NOMO-1 (cell line): ENCODE measurements around the gene RYR2.

Experiments
- DNase-seq, 2 experiments: peaks; one replicate each; lab custom pipeline; 2025; ENCODE audit not compliant: unreplicated experiment in 2 of 2; lab: John Stamatoyannopoulos, UW

RYR2 gene

DNA sequence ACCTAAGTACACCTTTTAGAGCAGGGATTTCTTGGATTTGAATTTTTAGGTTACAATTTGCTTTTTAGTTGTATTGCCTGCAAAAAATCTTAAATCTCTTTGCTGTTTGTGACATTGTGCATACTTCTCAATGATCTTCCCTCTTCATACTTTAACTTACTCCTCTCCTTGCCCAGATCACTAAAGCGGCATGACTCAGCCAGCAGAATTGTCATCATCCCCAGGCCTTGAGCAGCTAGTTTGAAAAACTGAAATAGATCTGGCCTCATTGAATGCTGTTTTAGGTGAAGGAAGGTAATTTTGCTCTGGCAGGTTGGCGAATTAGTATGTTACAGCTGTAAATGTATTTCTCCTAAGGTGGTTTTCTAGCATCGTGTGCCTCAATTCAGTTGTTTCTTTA lies 145.9 kb downstream of the RYR2 start:
- no peak for DNase-seq

DNA sequence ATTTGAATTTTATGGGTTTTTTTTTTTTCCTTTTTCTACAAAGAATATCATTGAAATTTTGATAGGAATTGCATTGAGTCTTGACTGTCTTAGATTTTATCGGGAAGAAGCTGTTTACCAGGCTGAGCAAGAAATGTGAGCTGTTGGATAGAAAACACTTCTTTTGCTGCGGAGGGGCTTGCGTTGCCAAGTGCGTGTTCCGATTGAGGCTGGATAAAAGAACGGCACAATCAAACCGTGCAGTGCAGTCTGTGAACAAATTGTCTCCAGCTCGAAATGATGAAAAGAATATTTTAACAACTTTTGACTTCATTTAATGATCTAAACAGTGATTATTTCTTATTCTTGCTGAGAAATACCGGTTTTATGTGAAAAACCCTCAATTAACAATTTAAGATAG lies 149.4 kb downstream of the RYR2 start:
- DNase-seq = no peak

DNA sequence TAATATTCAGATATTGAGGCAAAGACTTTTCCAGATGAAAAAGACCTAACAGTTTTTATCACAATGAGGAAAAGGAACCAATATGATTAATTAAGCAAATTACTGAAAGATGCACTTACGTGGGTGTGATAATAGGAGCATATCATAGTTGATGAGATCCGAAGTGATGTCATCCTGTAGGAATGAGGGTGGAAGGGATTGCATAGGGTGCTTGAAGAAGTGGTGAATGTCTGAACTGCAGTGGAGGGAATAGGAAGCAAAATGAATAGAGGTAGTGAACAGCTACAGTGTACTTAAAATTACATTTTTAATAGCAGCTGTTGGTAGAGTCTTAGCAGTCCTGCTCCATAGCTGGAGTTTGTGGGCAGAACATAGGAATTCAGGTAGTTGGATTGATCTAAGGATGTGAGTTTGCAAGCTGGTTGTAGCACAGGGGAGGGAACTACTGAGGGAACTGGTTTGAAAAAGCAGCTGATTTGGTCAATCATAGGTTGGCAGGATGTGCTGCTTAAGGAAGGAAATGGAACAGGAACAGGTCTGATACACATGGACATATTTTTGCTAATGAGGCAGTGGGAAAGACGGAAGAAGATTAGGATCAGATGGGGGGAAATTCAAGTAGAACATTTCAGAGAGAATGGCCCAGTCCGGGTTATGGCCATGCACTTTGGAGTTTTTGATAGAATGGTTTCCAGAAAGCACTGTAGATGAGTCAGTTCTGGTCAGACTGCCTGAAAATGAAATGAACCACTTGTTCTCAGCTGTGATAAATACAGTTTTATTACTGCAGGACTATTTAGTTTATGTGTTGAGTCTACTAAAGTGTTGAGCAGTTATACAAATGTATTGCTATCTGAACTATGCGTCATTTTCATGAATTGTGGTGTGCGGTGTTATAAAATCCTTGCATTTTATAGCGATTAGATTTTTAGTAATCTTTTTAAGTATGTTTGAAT lies 155.8 kb downstream of the RYR2 start:
- no peak for DNase-seq

DNA sequence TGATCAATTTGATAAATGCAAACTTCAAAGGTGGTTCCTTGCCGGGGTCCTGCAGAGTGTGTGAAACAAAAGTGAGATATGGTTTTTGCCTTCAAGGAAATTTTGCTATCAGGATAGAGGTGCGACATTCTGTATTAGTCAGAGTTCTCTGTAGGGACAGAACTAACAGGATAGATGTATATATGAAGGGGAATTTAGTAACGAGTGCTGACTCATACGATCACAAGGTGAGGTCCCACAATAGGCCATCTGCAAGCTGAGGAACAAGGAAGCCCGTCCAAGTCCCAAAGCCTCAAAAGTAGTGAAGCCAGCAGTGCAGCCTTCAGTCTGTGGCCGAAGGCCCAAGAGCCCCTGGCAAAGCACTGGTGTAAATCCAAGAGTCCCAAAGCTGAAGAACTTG lies 157.0 kb downstream of the RYR2 start:
- DNase-seq = no peak

DNA sequence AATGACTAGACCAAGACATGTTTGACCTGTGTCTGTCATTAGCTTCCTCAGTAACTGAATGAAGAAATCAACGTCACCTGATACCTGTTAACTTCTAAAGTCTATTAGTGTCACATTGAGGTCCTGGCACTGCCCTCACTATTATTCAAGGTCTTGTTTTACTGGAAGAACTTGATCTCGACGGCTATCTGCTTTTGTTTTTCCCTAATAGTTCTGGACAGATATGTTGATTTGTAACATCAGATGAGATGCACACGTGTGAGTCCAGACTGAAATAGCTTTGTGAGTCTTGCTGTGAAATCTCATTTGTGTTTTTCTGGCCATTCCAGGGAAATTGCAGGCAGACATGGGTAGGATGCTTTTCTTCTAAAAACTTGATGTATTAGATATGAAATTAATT lies 159.2 kb downstream of the RYR2 start:
- DNase-seq = no peak

DNA sequence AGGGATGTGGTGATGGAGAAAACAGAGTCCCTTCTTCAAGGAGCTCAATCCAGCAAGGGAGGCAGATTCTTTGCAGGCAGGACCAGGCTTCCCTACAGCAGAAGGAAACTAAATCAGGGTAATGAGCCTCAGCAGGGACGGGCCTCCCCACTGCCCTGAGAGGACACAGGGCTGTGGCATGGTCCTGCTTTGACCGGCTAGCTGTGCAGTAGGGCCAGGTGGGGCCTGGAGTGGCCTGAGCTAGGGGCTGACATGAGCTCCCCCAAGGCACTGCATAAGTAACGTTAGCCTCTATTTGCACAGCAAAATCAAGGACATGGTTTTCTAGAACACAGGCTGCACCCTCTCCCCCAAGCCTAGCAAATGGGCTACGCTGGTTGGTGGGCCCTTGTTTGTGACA lies 162.9 kb downstream of the RYR2 start:
- no peak for DNase-seq

DNA sequence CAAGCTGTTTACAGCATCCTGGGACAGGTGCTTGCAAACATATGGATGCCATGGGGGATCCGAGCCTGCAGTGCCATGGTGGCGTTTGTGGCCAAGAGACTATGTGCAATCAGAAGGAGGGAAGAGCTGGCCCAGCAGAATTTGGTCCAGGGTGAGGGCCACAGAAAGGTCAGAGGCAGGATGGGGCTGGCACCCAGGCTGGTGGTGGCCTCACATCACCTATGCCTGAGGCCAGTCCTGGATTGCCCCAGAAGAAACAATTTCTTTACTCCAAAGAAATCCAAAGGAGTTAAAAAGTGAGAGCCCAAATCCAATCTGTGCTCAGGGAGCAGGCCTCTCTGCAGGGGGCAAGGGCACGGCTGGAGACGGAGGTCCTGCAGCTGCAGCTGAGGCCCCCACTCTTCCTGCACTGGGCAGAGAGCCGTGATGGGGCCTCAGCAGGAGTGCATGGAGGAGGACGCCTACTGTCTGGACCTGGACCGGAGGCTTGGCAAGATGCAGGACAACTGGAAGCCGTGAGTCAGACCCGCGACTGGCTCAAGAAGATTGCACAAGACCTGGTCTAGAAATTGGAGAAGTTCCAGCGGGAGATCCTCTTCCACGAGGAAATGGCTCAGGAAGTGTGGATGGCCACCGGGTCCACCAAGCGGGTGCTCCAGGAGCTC lies 163.5 kb downstream of the RYR2 start:
- DNase-seq = no peak

DNA sequence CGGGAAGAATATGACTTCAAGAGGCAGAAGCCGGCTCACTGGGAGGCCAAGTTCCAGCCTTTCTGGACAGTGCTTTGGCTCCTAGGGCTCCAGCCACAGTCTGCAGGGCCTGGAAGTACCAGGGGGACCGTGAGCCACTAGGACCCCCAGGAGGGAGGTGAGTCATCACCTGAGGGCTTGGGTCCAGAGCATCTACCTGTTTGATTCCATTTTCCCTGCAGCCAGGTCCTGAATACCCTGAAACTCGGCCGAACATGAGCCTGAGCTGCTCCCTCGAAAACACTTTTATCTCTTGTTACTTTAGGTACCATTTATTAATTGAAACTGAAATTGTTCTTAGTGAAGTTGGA lies 164.1 kb downstream of the RYR2 start:
- DNase-seq = no peak

DNA sequence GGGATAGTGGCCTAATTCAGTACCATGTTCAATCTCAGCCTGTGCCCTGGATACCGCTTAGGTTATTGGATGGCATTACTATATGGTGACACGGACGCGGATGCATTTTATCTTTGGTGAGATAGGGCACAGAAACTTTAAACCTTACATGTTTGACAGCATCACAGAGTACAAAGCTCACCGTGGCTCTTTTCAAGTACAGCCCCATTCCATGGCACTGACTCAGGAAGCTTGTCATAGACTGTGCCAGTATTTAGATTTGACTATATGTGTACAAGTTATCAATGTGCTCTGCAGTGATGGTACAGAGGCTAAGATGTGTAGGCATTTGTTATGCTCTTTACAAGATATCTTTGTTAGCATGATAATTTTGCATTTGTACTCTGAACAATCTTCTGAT lies 169.0 kb downstream of the RYR2 start:
- DNase-seq = no peak

DNA sequence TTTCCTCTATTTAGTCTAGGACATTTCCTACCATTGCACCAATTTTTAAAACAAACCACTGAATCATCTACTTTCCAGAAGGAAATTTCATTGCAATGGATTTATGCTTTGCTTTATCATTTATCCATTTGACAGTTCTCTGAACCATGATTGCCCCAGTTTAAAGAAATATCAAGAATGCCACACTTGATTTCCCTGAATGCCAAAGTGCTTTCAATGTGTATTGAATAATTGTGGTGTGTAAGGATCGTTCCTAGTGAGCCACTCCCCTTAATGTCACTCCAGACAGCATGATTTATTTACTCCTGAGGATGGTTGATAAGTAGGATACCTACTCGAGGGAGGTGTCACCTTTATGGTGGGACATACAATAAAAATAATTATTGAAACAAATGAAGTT lies 169.6 kb downstream of the RYR2 start:
- DNase-seq = no peak

DNA sequence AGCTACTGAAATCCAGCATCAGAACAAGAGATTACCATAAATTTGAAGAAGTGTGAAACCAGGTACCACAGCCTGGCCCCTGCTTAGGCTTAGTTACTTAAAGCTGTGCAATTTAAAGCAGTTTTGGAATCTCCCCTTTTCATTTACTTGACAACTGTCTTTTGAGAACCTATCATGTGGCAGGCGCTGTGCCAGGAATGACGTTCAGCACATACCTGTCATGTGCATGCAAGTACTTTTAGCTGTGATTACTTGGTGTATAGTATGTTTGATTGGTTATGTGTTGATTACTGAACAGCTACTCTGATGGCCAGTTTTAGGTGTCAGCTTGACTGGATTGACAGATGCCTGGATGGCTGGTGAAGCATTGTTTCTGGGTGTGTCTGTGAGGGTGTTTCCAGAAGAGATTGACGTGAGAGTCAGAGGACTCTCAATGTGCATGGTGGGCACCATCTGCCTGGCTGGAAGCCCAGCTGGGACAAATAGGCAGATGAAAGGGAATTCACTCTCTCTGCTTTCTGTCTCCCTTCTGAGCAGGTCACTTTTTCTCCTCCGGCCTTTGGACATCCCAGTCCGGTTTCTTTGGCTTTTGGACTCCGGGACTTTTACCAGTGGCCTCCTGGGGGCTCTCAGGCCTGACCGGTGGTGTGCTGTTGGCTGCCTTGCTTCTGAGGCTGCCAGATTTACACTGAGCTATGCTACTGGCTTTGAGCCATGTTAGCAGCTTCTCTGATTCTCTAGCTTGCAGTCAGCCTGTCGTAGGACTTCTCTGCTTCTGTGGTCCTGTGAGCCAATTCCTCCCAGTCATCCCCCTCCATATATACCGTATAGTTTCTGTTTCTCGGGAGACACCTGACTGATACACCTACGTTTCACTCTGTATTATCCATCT lies 178.0 kb downstream of the RYR2 start:
- DNase-seq = no peak

DNA sequence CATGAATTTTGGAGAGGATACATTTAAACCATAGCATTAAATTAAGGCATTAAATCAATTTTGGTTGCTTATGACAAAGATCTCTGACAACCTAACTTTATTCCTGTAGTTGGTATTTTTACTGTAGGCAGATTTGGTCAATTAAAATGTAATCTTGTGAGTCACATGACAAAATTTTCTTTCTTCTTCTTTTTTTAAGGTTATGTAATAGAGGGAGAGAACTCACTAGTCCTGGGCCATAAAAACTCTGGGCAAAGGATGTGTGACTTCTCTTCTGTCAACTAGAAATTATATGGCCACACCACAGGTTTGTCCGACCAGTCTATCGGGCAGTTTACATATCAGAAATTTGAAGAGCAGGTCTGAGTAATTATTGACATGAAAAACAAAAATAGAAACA lies 181.4 kb downstream of the RYR2 start:
- no peak for DNase-seq

DNA sequence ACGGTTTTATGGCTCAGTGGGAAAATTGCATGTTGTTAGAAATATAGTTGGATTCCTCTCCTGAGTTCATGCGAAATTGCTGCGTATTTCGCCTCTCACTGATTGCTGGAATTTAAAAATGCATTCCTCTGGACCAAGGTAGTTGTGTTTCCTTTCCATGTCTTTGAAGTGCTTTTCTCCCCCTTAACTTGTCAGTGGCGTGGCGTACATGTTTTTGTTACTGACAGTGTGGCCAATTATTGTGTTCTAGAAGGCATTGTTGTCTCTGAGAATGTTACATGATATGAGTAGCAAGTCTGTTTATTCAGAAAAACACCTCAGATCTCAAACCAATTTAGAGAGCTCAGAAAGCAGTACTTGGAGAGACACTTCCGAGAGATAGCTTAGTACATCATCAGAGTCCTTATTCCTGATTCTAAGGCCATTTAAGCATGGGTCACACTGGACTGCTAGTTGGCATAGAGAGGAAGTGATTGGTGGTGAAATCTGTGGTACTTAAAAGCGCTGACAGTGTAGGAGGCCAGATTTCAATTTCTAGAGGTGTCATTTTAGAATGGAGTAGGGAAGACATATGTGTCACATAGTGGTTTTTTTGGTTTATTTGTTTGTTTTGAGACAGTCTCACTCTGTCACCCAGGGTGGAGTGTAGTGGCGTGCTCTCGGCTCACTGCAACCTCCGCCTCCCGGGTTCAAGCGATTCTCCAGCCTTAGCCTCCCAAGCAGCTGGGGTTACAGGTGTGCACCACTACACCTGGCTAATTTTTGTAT lies 184.4 kb downstream of the RYR2 start:
- no peak for DNase-seq

DNA sequence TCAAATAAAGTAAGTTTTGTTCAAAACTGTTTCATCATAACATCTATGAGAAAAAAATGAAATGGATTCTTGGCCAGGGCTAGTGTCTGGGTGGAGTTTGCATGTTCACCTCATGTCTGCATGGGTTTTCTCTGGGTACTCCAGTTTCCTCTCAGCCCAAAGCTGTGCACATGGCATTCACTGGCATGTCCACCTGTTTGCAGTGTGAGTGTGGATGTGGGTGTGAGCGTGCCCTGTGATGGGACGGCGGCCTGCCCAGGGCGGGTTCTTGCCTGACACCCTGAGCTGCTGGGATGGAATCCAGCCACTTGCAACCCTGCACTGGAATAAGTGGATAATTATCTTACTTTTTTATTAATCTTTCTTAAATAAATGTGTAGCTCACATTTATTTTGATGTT lies 185.5 kb downstream of the RYR2 start:
- DNase-seq = no peak

DNA sequence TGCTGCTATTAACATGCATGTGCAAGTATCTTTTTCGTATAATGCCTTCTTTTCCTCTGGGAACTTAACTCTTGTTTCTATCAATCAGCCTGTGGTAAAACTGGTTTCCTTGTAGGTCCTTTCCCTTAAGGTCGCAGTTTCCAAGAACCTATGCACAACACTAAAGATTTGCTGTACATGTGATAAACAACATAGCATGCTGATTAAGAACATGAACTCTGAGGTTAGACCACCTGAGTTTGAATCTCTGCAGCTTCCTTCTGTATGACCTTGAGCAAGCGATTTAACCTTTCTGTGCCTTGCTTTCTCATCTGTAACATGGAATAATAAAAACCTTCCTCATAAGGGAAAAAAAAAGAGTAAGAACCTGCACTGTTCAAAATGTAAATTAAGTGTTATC lies 186.4 kb downstream of the RYR2 start:
- no peak for DNase-seq

DNA sequence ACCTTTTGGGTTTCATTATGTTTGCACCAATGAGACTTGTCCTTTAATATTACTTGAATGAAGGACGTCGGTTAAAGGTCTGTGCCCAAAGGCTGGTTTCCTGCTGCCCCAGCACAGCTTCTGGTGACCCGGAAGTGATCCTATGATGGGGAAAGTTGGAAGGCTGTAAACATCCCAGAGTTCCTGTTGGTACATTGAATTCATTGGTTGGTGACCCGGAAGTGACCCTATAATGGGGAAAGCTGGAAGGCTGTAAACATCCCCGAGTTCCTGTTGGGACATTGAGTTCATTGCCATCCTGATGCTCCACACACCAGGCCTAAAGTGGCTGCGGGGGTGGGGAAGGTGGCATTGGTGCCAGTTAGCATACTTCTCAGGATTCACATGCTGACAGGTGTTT lies 187.3 kb downstream of the RYR2 start:
- no peak for DNase-seq

DNA sequence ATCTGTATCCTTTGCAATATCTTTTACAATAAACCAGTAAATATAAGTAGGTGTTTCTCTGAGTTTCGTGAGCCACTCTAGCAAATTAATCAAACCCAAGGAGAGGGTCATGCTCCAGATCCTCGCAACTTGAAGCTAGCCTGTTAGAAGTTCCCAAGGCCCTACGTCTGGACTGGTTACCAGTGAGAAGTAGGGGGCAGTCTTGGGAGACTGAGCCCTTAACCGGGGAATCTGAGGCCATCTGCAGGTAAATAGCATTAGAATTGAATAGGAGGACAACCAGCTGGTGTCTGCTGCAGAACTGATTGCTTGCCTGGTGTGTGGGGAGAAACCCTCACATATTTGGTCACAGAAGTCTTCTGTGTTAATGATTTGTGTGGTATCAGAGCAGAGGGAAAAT lies 190.5 kb downstream of the RYR2 start:
- no peak for DNase-seq

DNA sequence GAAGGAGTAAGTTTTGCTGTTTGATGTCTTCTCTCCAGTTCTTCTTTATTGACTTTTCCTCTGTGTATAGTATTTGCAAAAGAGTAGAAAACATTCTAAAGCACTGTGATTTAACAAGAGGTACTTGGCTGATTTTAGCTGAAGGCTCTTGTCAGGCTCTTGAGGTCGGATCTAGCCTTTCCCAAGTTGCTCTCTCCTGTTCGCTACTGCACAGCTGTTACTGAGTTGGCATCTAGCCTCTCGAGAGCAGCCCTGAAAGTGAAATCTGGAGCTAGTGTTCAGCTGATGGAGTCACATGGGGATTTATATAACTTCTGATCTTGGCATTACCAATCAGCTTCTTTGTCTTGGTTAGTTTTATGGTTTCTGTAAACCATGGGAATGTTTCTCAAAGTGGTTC lies 193.1 kb downstream of the RYR2 start:
- no peak for DNase-seq

DNA sequence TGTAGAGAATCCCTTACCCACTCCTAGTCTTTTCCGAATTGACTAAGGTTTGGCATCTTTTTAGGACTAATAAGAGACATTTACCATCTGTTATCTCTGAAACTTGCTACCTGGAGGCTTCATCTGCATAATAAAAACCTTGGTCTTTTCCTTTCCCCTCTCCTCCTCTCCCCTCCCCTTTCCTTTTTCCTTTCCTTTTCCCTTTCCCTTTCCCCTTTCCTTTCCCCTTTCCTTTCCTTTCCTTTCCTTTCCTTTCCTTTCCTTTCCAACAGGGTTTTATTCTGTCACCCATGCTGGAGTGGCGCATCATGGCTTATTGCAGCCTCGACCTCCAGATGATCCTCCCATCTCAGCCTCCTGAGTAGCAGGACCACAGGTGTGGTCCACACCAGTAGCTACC lies 195.7 kb downstream of the RYR2 start:
- no peak for DNase-seq

DNA sequence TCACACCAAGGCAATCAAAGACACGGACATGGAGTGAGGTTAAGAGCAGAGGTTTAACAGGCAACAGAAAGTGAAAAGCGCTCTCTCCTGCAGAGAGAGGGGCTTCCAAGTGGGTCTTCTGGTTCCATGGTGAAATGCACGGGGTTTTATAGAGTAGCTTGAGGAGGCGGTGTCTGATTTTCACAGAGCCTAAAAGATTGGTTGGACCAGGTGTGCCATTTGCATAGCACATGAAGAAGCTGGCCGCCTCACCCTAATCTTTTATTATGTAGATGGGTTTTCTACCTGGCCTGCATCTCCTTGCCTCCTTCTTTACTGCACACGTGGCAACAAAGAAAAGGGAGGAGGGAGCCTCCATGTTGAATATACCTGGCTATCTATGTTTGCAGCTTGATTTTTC lies 197.3 kb downstream of the RYR2 start:
- DNase-seq = no peak

DNA sequence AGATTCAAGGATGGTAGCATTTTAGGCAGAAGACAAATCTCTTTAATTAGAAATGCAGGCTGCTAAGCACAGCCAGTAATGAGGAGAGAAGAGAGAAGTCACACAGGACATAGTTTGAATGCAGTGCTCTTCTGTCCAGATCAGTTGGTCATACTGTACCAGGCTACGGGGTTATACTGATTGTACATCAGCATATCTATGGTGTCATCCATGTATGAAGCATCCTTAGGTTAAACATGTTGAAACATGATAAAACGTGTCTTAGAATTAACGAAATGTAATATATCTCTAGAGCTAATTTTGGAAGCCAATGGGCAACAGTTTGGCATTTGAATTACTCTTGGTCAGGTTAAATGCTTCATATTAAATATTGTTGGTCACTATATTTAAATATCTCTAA lies 199.1 kb downstream of the RYR2 start:
- no peak for DNase-seq
